ENCODE measurements around the gene VBP1.
"Not testable (repeated sequence)": the region's sequence is repeated elsewhere in the genome, so short reads cannot be mapped to it uniquely, and the experiment has no call there.

Gene VBP1, protein sequence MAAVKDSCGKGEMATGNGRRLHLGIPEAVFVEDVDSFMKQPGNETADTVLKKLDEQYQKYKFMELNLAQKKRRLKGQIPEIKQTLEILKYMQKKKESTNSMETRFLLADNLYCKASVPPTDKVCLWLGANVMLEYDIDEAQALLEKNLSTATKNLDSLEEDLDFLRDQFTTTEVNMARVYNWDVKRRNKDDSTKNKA

DNA sequence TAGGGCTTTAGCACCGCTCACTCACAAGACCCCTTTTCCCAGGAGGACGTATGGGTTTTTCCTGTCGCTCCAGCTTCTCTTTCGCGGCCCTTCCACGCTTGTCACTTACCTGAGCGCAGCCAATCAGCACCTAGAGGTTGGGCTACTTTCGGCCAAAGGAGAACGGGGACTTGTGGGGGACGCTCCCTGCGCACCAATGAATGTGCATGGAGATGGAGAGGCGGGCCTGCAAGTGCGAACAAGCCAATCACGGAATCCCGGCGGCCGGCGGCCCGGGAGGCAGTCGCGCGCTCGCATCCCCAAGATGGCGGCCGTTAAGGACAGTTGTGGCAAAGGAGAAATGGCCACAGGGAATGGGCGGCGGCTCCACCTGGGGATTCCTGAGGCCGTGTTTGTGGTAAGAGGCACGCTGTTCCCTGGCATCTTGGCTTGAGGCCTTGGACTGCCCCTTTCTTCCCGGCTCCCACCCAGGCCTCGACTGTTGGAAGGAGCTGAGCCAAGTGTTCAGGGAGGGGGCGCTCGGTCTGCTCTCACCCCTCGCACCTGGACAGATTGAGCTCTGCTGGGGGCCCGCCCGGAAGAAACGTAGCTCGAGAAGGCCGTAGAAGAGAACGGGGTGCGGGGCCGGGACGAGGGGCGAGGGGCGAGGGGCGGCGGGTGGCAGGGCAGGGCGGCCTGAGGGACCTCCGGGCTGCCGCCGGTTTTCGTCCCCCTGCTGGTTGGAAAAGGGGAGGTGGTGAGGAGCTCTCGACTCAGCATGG, at the start of gene VBP1:
Gene VBP1, plus strand, starts transcription at position 282 of the 761 bp plus-strand sequence. Its CDS starts 23 bp downstream, at position 305.
- DNase-seq (ENCODE audit: low read depth, low spot score): peak; percentile 87

DNA sequence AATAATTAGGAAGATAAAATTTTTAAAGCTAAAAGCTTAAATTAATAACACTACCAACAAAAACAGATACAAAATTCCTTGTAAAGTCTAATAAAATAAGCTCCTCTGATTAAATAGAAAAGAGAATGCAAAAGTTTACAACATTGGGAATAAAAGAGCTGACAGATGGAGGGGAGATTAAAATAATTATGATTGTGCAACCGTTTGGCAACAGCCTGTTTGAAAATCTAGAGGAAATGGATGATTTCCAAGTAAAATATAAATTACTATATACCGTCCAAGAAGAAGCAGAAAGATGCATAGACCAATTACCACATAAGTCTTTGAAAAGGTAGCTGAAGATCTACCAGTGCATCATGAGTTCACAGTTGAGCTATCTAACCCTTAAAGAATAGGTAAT, 46.4 kb upstream of the VBP1 start:
- DNase-seq (ENCODE audit: low read depth, low spot score): no peak

DNA sequence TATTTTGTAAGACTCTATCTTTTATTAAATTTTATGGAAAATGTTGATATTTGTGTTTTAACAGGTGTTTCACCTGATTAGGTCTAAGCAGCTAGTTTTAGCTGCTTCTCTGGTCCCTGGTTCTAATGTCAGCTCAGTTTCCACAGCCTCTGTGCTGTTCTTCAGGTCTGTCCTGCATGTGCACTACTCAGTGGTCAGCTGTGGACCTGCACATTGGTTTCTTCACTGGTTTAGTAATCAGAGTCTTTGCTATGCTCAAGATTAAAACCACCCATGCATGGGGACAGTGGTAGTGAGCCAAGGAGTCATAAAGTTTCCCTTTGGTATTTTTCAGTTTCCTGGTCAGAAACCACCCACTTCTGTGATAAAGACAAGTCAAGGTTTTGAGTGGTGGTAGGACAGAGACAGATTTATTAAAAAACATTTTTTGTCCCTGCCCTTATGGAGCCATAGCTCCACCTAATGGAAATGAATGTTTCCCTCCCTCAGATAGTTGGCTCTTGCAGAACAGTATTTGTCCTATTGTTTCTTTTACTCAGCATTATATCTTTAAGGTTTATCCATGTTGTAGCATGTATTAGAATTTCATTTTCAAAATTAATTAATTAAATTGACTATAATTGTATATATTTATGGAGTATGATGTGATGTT, 36.8 kb upstream of the VBP1 start:
- DNase-seq (ENCODE audit: low read depth, low spot score): no peak

DNA sequence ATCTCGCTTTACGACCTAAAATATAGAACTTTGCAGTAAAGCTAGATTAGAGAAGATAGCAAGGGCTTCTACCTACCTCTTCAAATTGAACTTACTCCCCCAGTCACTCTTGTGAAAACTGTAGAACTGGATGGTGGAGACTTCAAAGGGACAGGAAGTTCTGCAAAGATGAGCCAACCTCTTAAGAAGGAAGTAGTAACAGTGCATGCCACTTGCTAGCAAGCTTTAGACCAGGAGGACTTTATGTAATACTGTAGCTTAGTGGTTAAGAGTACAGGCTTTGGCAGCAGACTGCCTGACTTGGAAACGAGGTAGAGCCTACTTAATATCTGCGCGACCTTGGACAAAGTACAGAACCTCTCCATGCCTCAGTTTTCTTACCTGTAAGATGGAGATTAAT, 27.5 kb upstream of the VBP1 start:
- DNase-seq (ENCODE audit: low read depth, low spot score): no peak

DNA sequence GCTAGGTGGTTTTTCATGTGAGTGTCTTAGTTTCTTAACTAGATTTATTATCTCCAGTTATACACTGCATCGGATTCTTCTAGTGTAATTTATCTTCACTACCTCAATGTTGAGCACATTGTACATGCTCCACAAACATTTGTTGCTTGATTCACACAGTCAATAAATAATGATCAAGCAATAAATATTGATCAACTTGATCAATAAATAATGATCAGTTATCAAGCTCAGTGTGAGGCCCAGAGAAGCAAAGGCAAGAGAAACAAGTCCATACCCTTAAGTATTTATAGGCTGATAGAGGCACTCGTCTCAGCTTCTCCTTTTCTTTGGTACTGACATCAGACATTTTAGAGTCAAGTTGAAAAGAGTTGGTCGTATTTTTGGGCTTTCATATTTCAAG, 5.1 kb upstream of the VBP1 start:
- no peak for DNase-seq (ENCODE audit: low read depth, low spot score)

DNA sequence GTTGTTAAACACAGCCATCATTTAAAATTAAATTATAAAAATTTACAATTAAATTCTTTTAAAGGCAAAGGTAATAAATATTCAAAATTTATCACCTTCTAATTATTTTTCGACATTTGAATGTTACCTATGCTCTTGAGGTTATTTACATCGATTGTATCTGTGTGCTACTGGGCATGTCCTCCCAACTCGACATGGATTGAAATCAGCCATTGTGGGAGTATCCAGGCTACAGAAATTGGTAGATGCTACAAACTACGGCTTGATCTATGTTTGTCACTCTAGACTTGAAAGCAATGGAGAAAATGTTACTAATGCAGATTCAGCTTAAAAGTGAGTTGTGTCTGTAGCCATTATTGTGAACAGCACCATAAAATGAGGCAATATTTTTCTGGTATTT, 2.5 kb upstream of the VBP1 start:
- DNase-seq (ENCODE audit: low read depth, low spot score): no peak

DNA sequence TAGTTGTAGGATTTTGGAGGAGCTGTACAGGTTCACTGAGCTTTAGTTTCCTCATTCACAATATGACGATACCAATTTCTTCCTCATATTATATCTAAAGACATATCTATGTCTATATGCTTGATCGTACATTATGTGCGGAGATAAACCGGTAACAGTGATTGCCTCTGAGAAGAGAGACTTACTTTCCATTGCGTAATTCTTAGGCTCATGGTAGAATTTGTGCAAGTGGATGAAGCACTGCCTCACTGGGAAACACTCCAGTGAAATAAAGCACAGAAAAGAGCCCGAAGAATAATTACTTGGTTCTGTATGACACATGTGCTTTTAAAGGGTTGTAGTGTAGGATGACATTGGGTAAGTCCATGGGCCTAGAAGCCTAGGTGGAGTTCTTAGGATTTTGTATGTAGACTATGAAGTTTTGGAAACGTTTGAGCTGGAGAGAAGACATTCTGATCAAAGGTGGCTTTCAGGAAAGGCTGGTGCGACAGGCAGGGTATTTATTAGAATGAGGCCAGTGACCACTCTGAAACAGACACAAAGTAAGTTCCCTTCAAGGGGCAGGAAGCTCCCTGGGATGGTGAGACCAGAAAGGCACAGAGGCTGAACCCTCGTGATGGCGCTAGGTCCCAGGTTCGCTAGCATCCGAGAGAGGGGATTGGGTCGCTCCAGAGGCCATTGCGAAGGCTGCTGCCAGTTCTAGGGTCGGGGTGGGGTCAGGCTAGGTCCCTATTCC, 649 bp upstream of the VBP1 start:
- DNase-seq (ENCODE audit: low read depth, low spot score): no peak

DNA sequence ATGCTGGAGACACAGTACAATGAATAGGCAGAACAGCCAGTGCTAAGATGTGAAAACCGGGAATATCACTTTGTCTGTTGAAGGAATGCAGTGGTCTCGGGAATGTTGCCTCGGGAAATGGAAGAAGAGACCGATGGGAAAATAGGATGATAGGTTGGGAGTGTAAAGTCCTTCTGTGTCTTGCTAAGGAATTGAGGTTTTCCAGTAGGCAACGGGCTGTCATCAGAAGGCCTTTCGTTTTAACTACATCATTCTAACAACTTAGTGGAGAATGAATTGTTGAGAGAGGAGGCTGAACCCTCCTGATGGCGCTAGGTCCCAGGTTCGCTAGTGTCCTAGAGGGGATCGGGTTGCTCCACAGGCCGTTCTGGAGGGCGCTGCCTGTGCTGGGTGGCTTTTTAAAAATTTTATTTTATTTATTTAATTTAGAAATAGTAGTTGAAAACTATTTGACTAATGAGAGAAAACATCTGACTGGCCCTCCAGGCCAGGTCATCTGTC, 730 bp downstream of the VBP1 start:
- DNase-seq (ENCODE audit: low read depth, low spot score): no peak

DNA sequence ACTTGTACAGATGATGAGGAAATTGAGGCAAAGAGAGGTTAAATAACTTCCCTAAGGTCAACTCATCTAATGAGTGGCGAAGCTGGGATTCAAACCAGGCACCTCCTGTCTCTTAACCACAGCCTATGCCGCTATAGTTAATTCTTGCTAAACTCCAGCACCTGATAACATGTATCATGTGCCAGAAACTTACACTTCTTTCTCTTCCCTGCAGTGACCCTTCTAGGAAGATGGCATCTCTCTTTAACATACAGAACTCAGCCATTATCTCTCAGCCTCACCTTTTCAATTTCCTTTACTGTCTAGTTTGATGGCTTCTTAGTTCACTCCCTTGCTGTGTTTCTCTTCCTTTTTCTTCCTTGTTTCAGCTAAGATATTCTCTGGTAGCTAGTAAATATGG, 2.5 kb downstream of the VBP1 start:
- DNase-seq (ENCODE audit: low read depth, low spot score): no peak

DNA sequence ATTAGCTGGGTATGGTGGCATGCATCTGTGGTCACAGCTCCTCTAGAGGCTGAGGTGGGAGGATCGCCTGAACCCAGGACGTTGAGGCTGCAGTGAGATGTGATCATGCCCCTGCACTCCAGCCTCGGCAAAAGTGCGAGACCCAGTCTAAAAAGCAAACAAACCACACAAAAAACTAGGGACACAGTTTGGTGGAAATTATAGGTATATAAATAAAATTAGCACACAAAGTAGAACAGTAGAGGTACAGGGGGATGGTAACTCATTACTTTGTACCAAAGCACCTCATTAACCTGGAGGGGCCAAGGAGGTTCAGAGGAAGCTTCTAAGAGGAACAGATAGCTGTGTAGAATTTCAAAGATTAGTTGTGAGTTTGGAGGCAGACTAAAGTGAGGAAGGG, 5.1 kb downstream of the VBP1 start:
- DNase-seq (ENCODE audit: low read depth, low spot score): no peak

DNA sequence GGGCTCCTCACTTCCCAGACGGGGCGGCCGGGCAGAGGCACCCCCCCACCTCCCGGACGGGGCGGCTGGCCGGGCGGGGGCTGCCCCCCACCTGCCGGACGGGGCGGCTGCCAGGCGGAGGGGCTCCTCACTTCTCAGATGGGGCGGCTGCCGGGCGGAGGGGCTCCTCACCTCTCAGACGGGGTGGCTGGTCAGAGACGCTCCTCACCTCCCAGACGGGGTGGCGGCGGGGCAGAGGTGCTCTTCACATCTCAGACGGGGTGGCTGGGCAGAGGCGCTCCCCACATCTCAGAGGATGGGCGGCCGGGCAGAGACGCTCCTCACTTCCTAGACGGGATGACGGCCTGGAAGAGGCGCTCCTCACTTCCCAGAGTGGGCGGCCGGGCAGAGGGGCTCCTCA, 7.5 kb downstream of the VBP1 start:
- DNase-seq (ENCODE audit: low read depth, low spot score): not testable (repeated sequence)

DNA sequence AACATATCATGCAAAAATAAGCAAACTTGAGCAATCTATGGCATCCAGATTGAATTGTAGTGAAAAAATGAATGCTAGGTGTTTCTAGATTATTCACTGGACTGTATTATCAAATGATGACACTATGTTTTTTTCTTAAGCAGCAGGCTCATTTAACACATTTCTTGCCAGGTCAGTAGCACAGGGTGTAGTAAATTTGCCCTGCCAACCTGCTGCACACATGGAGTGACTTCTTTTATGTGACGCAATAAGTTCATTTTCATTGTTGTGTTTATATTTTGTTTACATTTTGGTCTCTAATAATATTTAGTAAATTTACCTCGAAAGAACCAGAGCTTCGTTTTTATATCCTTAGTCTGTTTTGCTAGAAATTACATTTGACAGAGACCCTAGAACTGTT, 9.5 kb downstream of the VBP1 start:
- no peak for DNase-seq (ENCODE audit: low read depth, low spot score)

DNA sequence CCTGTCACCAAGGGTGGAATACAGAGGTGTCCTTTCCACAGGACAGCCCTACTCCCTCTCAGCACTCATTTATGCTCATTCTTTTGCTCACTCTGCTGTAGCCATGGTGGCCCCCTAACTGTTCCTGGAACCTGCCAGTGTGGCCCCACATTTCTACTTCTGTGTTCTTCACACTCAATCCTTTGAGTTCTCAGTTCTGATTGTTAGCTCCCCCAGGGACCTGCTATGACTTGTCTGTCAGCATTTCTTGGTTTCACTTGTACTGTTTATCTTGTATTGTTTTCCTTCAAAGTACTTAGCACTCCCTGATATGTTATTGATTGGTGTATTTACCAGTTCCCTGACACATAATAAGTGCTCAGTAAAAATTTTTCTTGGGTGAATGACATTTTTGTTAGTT, 14.9 kb downstream of the VBP1 start:
- no peak for DNase-seq (ENCODE audit: low read depth, low spot score)

DNA sequence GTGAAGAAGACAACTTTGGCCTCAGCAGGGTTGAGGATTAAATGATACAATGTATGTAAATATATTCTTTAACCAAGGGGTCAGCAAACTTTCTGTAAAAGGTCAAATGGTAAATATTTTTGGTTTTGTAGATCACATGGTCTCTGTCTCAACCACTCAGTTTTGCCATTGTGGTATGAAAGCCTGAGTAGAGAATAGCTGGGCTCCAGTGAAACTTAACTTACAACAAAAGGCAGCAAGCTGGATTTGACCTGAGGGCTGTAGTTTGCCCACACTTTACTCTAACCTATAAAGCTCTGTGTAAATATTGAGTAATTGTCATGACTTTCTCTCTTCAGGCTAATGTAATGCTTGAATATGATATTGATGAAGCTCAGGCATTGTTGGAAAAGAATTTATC, 19.6 kb downstream of the VBP1 start:
- DNase-seq (ENCODE audit: low read depth, low spot score): no peak

DNA sequence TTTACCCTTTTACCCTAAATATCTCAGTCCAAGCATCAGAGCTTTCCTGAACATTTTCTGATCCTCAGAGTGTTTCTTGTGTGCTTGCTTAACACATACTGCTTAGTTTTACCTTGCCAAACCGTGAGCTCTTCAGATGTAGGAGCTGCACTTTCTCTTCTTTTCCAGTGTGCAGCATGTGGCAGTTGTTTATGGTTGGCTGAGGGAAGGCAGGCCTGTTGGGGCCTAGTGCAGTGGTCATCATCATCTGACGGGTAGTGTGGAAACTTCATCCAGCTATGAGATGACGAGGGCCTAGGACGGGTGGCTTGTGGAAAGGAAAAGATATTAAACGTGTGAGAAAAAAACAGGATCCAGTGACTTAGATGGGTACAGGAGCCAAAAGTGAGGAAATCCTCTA, 21.5 kb downstream of the VBP1 start:
- DNase-seq (ENCODE audit: low read depth, low spot score): no peak

DNA sequence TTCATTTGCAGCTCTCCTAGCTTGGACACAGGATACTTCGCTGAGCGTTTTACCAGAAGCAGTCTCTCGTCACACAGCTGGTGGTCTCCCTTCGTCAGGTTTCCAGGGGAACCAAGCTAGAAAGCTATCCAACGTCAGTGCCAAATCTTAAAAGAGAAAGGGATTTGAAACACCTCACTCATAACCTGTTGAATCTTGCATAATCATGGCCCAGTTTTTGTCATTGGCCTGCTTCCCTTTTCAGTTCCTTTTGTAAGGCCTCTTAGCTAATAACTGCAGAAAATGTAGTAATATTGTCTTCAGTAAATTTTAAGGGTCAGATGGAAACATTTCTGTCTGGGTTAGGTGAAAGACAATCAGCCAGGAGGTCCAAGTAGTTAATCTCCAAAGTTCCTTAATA, 26.0 kb downstream of the VBP1 start:
- DNase-seq (ENCODE audit: low read depth, low spot score): no peak

DNA sequence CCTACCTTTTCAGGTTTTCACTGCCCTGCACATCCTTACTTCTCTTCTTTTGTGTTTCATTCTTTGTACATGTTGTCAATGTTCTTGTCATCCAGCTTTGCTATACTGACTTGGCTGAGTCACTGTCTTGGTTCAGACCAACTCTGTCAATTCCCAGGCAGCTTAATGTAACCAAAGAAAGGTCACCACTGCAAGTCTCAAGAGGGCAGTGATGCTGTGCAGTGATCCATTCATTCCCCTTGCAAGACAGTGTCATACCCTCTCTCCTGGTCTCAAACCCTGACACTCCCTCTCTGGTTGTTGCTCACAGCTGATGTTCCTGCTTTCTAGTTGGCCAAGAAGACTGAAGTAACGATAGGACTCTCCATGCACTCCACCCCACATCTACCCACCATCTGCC, 30.5 kb downstream of the VBP1 start:
- DNase-seq (ENCODE audit: low read depth, low spot score): no peak

DNA sequence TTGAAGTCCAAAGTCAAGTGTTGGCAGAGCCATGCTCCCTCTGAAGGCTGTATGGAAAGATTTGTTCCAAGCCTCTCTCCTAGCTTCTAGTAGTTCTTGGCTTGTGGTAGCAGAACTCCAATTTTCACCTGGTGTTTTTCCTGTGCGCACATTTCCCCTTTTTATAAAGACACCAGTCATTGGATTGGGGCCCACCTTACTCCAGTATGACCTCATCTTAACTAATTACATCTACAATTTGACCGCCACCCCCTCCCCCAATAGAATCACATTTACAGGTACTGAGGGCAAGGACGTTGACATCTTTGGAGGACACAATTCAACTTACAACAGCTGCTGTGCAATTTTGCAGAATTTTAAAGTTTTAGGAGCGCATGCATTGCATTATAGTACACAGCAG, 31.2 kb downstream of the VBP1 start:
- no peak for DNase-seq (ENCODE audit: low read depth, low spot score)

DNA sequence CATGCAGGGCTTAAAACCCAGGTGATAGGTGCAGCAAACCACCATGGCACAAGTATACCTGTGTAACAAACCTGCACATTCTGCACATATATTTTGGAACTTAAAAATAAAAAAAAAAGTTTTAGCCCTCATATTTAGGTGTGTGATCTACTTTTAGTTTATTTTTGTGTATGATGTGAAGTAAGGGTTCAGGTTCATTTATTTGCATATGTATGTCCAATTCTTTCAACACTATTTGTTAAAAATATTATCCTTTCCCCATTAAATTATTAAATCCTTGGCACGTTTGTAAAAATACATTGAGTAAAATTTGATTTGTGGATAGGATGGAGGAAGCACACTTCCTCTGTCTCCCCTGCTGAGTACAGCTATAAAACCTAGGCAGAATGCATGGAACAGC, 35.1 kb downstream of the VBP1 start:
- DNase-seq (ENCODE audit: low read depth, low spot score): no peak

DNA sequence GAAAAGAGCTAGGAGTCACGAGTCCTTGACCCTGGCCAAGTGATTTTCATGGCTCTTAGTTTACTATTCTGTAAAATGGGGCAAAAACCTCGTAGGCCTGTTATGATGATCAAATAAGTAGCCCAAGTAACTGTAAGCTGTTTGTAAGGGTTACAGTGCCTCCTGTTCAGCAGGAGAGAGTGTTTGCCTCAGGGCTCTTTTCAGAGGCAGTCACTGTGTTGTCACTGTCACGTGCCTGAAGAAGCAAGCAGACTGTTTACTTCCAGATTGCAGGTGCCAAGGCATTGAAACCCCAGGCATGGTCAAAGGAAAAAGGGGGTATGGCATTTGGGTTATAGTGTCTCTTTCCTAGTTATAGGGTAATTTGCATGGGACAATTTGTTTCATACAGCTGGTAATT, 43.5 kb downstream of the VBP1 start:
- DNase-seq (ENCODE audit: low read depth, low spot score): no peak

DNA sequence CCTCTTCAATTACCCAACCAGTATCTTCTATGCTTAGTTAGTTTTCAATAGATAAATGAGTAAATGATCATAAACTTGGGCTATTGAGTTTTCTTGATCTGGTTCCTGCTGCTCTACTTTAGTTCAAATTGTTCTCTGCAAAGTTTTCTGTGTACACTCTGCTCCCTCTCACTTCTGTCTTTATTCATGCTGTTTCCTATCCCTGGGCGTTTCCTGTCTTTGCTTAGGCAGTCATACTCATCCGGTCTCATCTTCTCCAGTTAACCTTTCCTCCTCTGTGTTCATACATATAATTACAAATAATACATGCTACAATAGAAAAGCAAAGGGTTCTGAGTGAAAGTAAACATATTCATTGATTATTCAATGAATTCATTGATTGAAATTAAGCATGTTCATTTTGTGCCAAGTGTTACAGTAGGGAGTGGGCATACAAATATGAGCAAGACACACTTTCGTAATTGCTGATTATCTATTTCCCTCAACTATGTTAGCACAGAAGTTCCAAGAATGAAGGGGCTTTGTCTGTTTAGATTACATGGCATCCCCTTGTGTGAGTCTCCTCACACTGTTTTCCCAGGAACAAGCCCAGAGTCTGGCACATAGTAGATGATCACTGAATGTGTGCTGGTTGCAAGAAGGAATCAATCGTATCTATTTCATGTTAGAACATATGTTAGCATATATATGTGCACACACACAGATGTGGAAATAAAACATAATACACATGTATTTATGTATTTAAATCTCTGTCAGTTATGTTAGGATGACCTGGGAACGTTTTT, 46.9 kb downstream of the VBP1 start:
- DNase-seq (ENCODE audit: low read depth, low spot score): no peak
